ENCODE measurements around the gene MTHFD1L. TPM values are rescaled to one million over a fixed set of nuclear protein-coding genes. Genes with fewer than 3 reads are reported as not detected.

The MTHFD1L gene
- total RNA-seq, 2 donors from 2014 or later: 13.0 to 19.1 TPM

DNA sequence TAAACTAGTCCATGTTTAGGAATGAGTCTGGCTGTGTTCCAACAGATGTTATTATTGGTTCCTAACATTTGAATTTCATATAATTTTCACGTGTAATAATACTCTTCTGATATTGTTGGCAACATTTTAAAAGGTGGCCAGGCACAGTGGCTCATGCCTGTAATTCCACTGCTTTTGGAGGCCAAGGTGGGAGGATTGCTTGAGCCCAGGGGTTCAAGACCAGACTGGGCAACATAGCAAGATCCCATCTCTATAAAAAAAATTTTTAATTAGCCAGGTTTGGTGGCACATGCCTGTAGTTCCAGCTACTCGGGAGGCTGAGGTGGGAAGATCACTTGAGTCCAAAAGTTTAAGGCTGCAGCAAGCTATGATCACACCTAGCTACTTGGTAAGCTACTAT is 116.2 kb downstream of the MTHFD1L start:
- no peak for DNase-seq
- no peak overlapping the region for H3K4me3 ChIP-seq
- H3K9me3 ChIP-seq: no peaks in the 10 kb centered on the region
- ATAC-seq: no peak
- H3K36me3 ChIP-seq (replicated peaks in 1 of 2; ENCODE audit: insufficient read depth in 1 of 2, low read depth in 2 of 2): no peaks in the 10 kb centered on the region
- WGBS, 2 donors: 81 to 94% methylated on average over 2 of the region's 2 CpGs
- no peak overlapping the region for H3K27ac ChIP-seq
- H3K4me1 ChIP-seq: no peaks in the 10 kb centered on the region
- no peak for TF ChIP-seq POLR2A (IDR thresholded peaks at IDR 0.05)
- TF ChIP-seq, protein P1, sequence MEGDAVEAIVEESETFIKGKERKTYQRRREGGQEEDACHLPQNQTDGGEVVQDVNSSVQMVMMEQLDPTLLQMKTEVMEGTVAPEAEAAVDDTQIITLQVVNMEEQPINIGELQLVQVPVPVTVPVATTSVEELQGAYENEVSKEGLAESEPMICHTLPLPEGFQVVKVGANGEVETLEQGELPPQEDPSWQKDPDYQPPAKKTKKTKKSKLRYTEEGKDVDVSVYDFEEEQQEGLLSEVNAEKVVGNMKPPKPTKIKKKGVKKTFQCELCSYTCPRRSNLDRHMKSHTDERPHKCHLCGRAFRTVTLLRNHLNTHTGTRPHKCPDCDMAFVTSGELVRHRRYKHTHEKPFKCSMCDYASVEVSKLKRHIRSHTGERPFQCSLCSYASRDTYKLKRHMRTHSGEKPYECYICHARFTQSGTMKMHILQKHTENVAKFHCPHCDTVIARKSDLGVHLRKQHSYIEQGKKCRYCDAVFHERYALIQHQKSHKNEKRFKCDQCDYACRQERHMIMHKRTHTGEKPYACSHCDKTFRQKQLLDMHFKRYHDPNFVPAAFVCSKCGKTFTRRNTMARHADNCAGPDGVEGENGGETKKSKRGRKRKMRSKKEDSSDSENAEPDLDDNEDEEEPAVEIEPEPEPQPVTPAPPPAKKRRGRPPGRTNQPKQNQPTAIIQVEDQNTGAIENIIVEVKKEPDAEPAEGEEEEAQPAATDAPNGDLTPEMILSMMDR (IDR thresholded peaks at IDR 0.05): no peak
- H3K27me3 ChIP-seq: no peaks in the 10 kb centered on the region
- intact Hi-C loops (cut with DNase I): no loop called here

GRCh38 chr6:150987371-150987828 is 121.9 kb downstream of the MTHFD1L start:
- Histone ChIP-seq H3K36me3 (replicated peaks in 1 of 2; ENCODE audit: insufficient read depth in 1 of 2, low read depth in 2 of 2) (no peaks in the 10 kb centered on the region), H3K9me3 (no peaks in the 10 kb centered on the region), H3K4me3 (no peak overlapping the region), H3K4me1 (no peaks in the 10 kb centered on the region), H3K27ac (no peak overlapping the region), H3K27me3 (no peaks in the 10 kb centered on the region)
- TF ChIP-seq, protein P1 (IDR thresholded peaks at IDR 0.05): no peak
- TF ChIP-seq POLR2A (IDR thresholded peaks at IDR 0.05): no peak
- intact Hi-C loops (cut with DNase I): no loop called here
- DNase-seq (no peak), ATAC-seq (no peak)
- WGBS, 2 donors: 82 to 97% methylated on average over 7 of the region's 7 CpGs

- Histone ChIP-seq H3K4me3 (no peak overlapping the region), H3K27ac (no peak overlapping the region), H3K27me3 (no peaks in the 10 kb centered on the region), H3K4me1 (no peaks in the 10 kb centered on the region), H3K36me3 (replicated peaks in 1 of 2; ENCODE audit: insufficient read depth in 1 of 2, low read depth in 2 of 2) (no peaks in the 10 kb centered on the region), H3K9me3 (no peaks in the 10 kb centered on the region)
- WGBS, 2 donors: 60 to 76% methylated on average over 5 of the region's 5 CpGs
- DNase-seq (no peak), ATAC-seq (no peak)
- intact Hi-C loops (cut with DNase I): no loop called here
- no peak for TF ChIP-seq POLR2A (IDR thresholded peaks at IDR 0.05)
- TF ChIP-seq, protein P1 (IDR thresholded peaks at IDR 0.05): no peak
Measured at GRCh38 chr6:150987855-150988464, 122.5 kb downstream of the MTHFD1L start.

- DNase-seq (no peak), ATAC-seq (no peak)
- Histone ChIP-seq H3K36me3 (replicated peaks in 1 of 2; ENCODE audit: insufficient read depth in 1 of 2, low read depth in 2 of 2) (no peaks in the 10 kb centered on the region), H3K4me3 (no peak overlapping the region), H3K27ac (no peak overlapping the region), H3K4me1 (no peaks in the 10 kb centered on the region), H3K9me3 (no peaks in the 10 kb centered on the region), H3K27me3 (no peaks in the 10 kb centered on the region)
- intact Hi-C loops (cut with DNase I): no loop called here
- TF ChIP-seq, protein P1 (IDR thresholded peaks at IDR 0.05): no peak
- no peak for TF ChIP-seq POLR2A (IDR thresholded peaks at IDR 0.05)
- WGBS, 2 donors: 60 to 76% methylated on average over 3 of the region's 3 CpGs
Measured at GRCh38 chr6:150991487-150991886, 126.0 kb downstream of the MTHFD1L start.

DNA sequence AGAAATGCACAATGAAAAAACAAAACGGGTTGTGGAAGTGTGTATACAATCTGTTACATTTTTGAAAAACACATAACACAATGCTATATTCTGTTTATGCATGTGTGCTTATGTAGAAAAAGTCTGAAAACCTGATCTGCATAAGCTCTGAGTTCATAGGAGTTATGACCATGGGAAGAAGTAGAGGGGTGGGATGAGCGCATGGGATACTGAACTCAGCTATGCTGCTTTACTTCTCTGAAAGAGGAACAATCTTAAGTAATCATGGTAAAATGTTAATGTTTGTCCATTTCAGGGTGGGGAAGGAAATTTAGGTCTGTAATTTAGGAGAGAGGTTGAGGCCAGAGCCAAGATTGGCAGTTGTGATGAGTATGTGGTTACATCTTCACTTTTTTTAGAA is 126.8 kb downstream of the MTHFD1L start:
- DNase-seq (no peak), ATAC-seq (no peak)
- no peak overlapping the region for H3K27ac ChIP-seq
- intact Hi-C loops (cut with DNase I): no loop called here
- TF ChIP-seq, protein P1 (IDR thresholded peaks at IDR 0.05): no peak
- no peak for TF ChIP-seq POLR2A (IDR thresholded peaks at IDR 0.05)
- no peaks in the 10 kb centered on the region for H3K27me3 ChIP-seq
- WGBS, 2 donors: 86 to 98% methylated on average over 2 of the region's 2 CpGs
- H3K36me3 ChIP-seq (replicated peaks in 1 of 2; ENCODE audit: insufficient read depth in 1 of 2, low read depth in 2 of 2): no peaks in the 10 kb centered on the region
- no peaks in the 10 kb centered on the region for H3K9me3 ChIP-seq
- H3K4me3 ChIP-seq: no peak overlapping the region
- H3K4me1 ChIP-seq: no peaks in the 10 kb centered on the region

All from body of pancreas (tissue), 4 donors.